Uterus (tissue), 2 donors: ENCODE data around the gene ZFP90.

ENCODE experiments used
- CTCF ChIP-seq, 4 experiments: fragments of 200-600 bp in 2 of 4; fragments of 450-650 bp in 2 of 4; sonication (generic) in 2 of 4; IDR thresholded peaks; one replicate each; pipeline ENCODE4 v1.5.1; 2016 to 2019; ENCODE audit warnings: antibody characterized with exemption in 4 of 4, mild to moderate bottlenecking in 2 of 4, moderate library complexity in 1 of 4
- POLR2A ChIP-seq, 2 donors: fragments of 450-650 bp; IDR thresholded peaks; one replicate each; pipeline ENCODE4 v1.6.1; 2016; ENCODE audit warnings: antibody characterized with exemption in 2 of 2, mild to moderate bottlenecking in 1 of 2, moderate library complexity in 1 of 2

DNA sequence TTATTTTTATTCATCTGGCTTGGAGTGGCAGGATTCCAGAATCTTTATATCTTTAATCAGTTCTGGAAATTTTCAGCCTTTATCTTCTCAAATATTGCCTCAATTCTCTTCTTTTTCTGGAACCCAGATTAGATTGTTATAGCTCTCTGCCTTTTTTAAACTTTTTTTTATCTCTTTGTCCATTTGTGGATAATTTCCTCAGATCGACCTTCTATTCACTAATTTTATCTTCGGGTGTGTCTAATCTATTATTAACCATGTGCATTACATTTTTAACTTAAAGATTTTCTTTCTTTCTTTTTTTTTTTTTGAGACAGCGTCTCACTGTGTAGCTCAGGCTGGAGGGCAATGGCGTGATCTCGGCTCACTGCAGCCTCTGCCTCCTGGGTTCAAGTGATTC lies 5.2 kb upstream of the ZFP90 start:
- TF ChIP-seq CTCF (IDR thresholded peaks at IDR 0.05) = no peak
- TF ChIP-seq POLR2A (IDR thresholded peaks at IDR 0.05) = no peak
